Ecto neural progenitor cell (in vitro differentiated cells): Measurements from ENCODE around the gene CCBE1.
"Not testable (repeated sequence)": the region's sequence is repeated elsewhere in the genome, so short reads cannot be mapped to it uniquely, and the experiment has no call there.

Experiments used
- DNase-seq: peaks from one replicate; pipeline ENCODE4 v3.0.0-alpha.2; 2018; ENCODE audit warnings: low spot score

Gene CCBE1

GRCh38 chr18:59655676-59656075 lies 41.5 kb downstream of the CCBE1 start:
- DNase-seq = no peak

- DNase-seq = no peak
These were observed 46.2 kb downstream of the CCBE1 start for GRCh38 chr18:59651071-59651470.

- no peak for DNase-seq
These were observed 46.9 kb downstream of the CCBE1 start for GRCh38 chr18:59650266-59650820.

GRCh38 chr18:59649591-59649990 lies 47.6 kb downstream of the CCBE1 start:
- DNase-seq = no peak

- DNase-seq = not testable (repeated sequence)
These were observed 48.8 kb downstream of the CCBE1 start for GRCh38 chr18:59648469-59648868.

GRCh38 chr18:59646963-59647307 lies 50.3 kb downstream of the CCBE1 start:
- no peak for DNase-seq

GRCh38 chr18:59646228-59646962 lies 50.8 kb downstream of the CCBE1 start:
- no peak for DNase-seq

GRCh38 chr18:59643740-59644139 lies 53.5 kb downstream of the CCBE1 start:
- DNase-seq = no peak

GRCh38 chr18:59640721-59641120 lies 56.5 kb downstream of the CCBE1 start:
- peak; percentile 3 for DNase-seq

- no peak for DNase-seq
These were observed 57.4 kb downstream of the CCBE1 start for GRCh38 chr18:59639821-59640220.

- DNase-seq = no peak
These were observed 58.1 kb downstream of the CCBE1 start for GRCh38 chr18:59639136-59639535.

- peak; percentile 35 for DNase-seq
These were observed 63.2 kb downstream of the CCBE1 start for GRCh38 chr18:59633961-59634485.

GRCh38 chr18:59633317-59633716 lies 63.9 kb downstream of the CCBE1 start:
- no peak for DNase-seq

GRCh38 chr18:59631583-59632181 lies 65.5 kb downstream of the CCBE1 start:
- peak; percentile 43 for DNase-seq

GRCh38 chr18:59629894-59630293 lies 67.3 kb downstream of the CCBE1 start:
- no peak for DNase-seq

GRCh38 chr18:59628995-59629394 lies 68.2 kb downstream of the CCBE1 start:
- DNase-seq = peak; percentile 8

GRCh38 chr18:59627414-59627813 lies 69.8 kb downstream of the CCBE1 start:
- DNase-seq = no peak

- no peak for DNase-seq
These were observed 72.9 kb downstream of the CCBE1 start for GRCh38 chr18:59624369-59624765.

- DNase-seq = no peak
These were observed 73.5 kb downstream of the CCBE1 start for GRCh38 chr18:59623456-59624368.

- no peak for DNase-seq
These were observed 76.2 kb downstream of the CCBE1 start for GRCh38 chr18:59621027-59621426.

- no peak for DNase-seq
These were observed 76.8 kb downstream of the CCBE1 start for GRCh38 chr18:59620381-59620780.

- no peak for DNase-seq
These were observed 77.4 kb downstream of the CCBE1 start for GRCh38 chr18:59619816-59620215.
